ENCODE measurements around the gene NPC1.
A peak's percentile ranks its signal among the peaks of the same experiment; 100 is the strongest.

NPC1 gene

GRCh38 chr18:23487738-23488570, 98.4 kb downstream of the NPC1 start:
- peak; percentile 21 for DNase-seq (ENCODE audit: low read depth)

GRCh38 chr18:23485386-23485785, 100.9 kb downstream of the NPC1 start:
- DNase-seq (ENCODE audit: low read depth) = no peak

GRCh38 chr18:23484561-23485182, 101.6 kb downstream of the NPC1 start:
- DNase-seq (ENCODE audit: low read depth) = no peak
